ENCODE data around the gene MTCL3.

MTCL3 gene

GRCh38 chr6:127458222-127458621, 60.9 kb downstream of the MTCL3 start:
- Mint-ChIP-seq H3K27me3 (ENCODE audit: insufficient read depth) (peaks cover 29% of the 10 kb centered on the region), H3K36me3 (ENCODE audit: low read depth) (no peaks in the 10 kb centered on the region), H3K4me3 (peak overlapping the region; percentile 44), H3K4me1 (peaks cover 19% of the 10 kb centered on the region), H3K9me3 (no peaks in the 10 kb centered on the region), H3K27ac (no peak overlapping the region)
- Histone ChIP-seq H3K9ac (ENCODE audit: extremely low read depth, low read length, poor library complexity, severe bottlenecking) (no peak overlapping the region), H3K4me3 (ENCODE audit: low read length) (no peak overlapping the region), H3K36me3 (ENCODE audit: control insufficient read depth, insufficient read depth, low read length) (no peaks in the 10 kb centered on the region), H3K4me1 (ENCODE audit: control insufficient read depth, insufficient read depth, low read length) (no peaks in the 10 kb centered on the region), H3K27ac (ENCODE audit: low read depth, low read length) (no peak overlapping the region), H3K27me3 (ENCODE audit: control insufficient read depth, insufficient read depth, low read length, poor library complexity, severe bottlenecking) (no peaks in the 10 kb centered on the region), H3K9me3 (ENCODE audit: control insufficient read depth, low read length) (no peaks in the 10 kb centered on the region)
- WGBS, 2 experiments (ENCODE audit: insufficient coverage in 1 of 2, insufficient read length in 1 of 2): 70 to 94% methylated on average over 2 to 3 of the region's 3 CpGs
- no peak for TF ChIP-seq CTCF (conservative IDR thresholded peaks at IDR 0.05)
- DNase-seq: no peak

GRCh38 chr6:127457456-127458064, 61.6 kb downstream of the MTCL3 start:
- no peak overlapping the region for H3K27ac ChIP-seq (ENCODE audit: low read depth, low read length)
- peak overlapping the region; percentile 44 for H3K4me3 Mint-ChIP-seq
- no peak overlapping the region for H3K9ac ChIP-seq (ENCODE audit: extremely low read depth, low read length, poor library complexity, severe bottlenecking)
- H3K4me3 ChIP-seq (ENCODE audit: low read length): no peak overlapping the region
- no peaks in the 10 kb centered on the region for H3K9me3 Mint-ChIP-seq
- H3K36me3 ChIP-seq (ENCODE audit: control insufficient read depth, insufficient read depth, low read length): no peaks in the 10 kb centered on the region
- peaks cover 24% of the 10 kb centered on the region for H3K27me3 Mint-ChIP-seq (ENCODE audit: insufficient read depth)
- no peak overlapping the region for H3K27ac Mint-ChIP-seq
- TF ChIP-seq CTCF (conservative IDR thresholded peaks at IDR 0.05): no peak
- no peaks in the 10 kb centered on the region for H3K4me1 ChIP-seq (ENCODE audit: control insufficient read depth, insufficient read depth, low read length)
- 63% methylated on average over 3 of the region's 3 CpGs; no CpG with 5 or more reads in 1 of the 2 experiments for WGBS, 2 experiments (ENCODE audit: insufficient coverage in 1 of 2, insufficient read length in 1 of 2)
- DNase-seq: no peak
- H3K36me3 Mint-ChIP-seq (ENCODE audit: low read depth): no peaks in the 10 kb centered on the region
- H3K27me3 ChIP-seq (ENCODE audit: control insufficient read depth, insufficient read depth, low read length, poor library complexity, severe bottlenecking): no peaks in the 10 kb centered on the region
- peaks cover 19% of the 10 kb centered on the region for H3K4me1 Mint-ChIP-seq
- no peaks in the 10 kb centered on the region for H3K9me3 ChIP-seq (ENCODE audit: control insufficient read depth, low read length)

GRCh38 chr6:127456465-127456864, 62.7 kb downstream of the MTCL3 start:
- Histone ChIP-seq H3K36me3 (ENCODE audit: control insufficient read depth, insufficient read depth, low read length) (no peaks in the 10 kb centered on the region), H3K27me3 (ENCODE audit: control insufficient read depth, insufficient read depth, low read length, poor library complexity, severe bottlenecking) (no peaks in the 10 kb centered on the region), H3K9ac (ENCODE audit: extremely low read depth, low read length, poor library complexity, severe bottlenecking) (no peak overlapping the region), H3K27ac (ENCODE audit: low read depth, low read length) (no peak overlapping the region), H3K4me1 (ENCODE audit: control insufficient read depth, insufficient read depth, low read length) (no peaks in the 10 kb centered on the region), H3K4me3 (ENCODE audit: low read length) (no peak overlapping the region), H3K9me3 (ENCODE audit: control insufficient read depth, low read length) (no peaks in the 10 kb centered on the region)
- Mint-ChIP-seq H3K4me1 (peaks cover 19% of the 10 kb centered on the region), H3K27ac (no peak overlapping the region), H3K27me3 (ENCODE audit: insufficient read depth) (peaks cover 20% of the 10 kb centered on the region), H3K4me3 (no peak overlapping the region), H3K36me3 (ENCODE audit: low read depth) (no peaks in the 10 kb centered on the region), H3K9me3 (no peaks in the 10 kb centered on the region)
- no peak for TF ChIP-seq CTCF (conservative IDR thresholded peaks at IDR 0.05)
- no peak for DNase-seq
- 89 to 93% methylated on average over 1 to 3 of the region's 3 CpGs for WGBS, 2 experiments (ENCODE audit: insufficient coverage in 1 of 2, insufficient read length in 1 of 2)

Data from endodermal cell (in vitro differentiated cells).